HepG2 (cell line): Measurements from ENCODE around the gene METTL26. TPM values are rescaled to one million over a fixed set of nuclear protein-coding genes. Genes with fewer than 3 reads are reported as not detected.
A peak's percentile ranks its signal among the peaks of the same experiment; 100 is the strongest.

Experiments used
- DPF2 ChIP-seq: sonication (generic); formaldehyde crosslinking; IDR thresholded peaks from 2 replicates; pipeline ENCODE4 v1.4.0; 2020; ENCODE audit warnings: mild to moderate bottlenecking, low read depth, missing genetic modification reagents, borderline replicate concordance
- HES4 ChIP-seq: sonication (generic); formaldehyde crosslinking; IDR thresholded peaks from 2 replicates; pipeline ENCODE4 v1.9.0; 2021; ENCODE audit warnings: mild to moderate bottlenecking, missing genetic modification reagents, borderline replicate concordance
- HNF4G ChIP-seq, 2 experiments: sonication (generic) in 1 of 2; formaldehyde crosslinking in 1 of 2; IDR thresholded peaks; 2 replicates each; pipeline versions ENCODE4 v1.4.0 to v1.6.1; 2011 to 2020; ENCODE audit warnings: borderline replicate concordance in 2 of 2, low read depth in 2 of 2, mild to moderate bottlenecking in 2 of 2, low read length in 1 of 2, missing genetic modification reagents in 1 of 2, moderate library complexity in 1 of 2
- LCORL ChIP-seq, 2 experiments: fragments of 450-650 bp in 1 of 2; sonication (generic) in 1 of 2; formaldehyde crosslinking in 1 of 2; IDR thresholded peaks; 2 replicates each; pipeline versions ENCODE4 v1.5.0 to v1.6.1; 2017 to 2020; ENCODE audit warnings: antibody characterized with exemption in 1 of 2, missing genetic modification reagents in 1 of 2
- MTF2 ChIP-seq: sonication (generic); formaldehyde crosslinking; IDR thresholded peaks from 2 replicates; pipeline ENCODE4 v1.5.0; 2020; ENCODE audit warnings: missing genetic modification reagents, borderline replicate concordance
- NBN ChIP-seq: fragments of 450-650 bp; conservative IDR thresholded peaks from 2 replicates; pipeline ENCODE4 v1.6.1; 2017
- PITX1 ChIP-seq: sonication (generic); formaldehyde crosslinking; IDR thresholded peaks from 2 replicates; pipeline ENCODE4 v1.5.1; 2020; ENCODE audit warnings: mild to moderate bottlenecking, missing genetic modification reagents
- RARG ChIP-seq: sonication (generic); formaldehyde crosslinking; IDR thresholded peaks from 2 replicates; pipeline ENCODE4 v1.4.0; 2020; ENCODE audit warnings: low read depth, mild to moderate bottlenecking, missing genetic modification reagents
- RXRA ChIP-seq: sonication (generic); formaldehyde crosslinking; IDR thresholded peaks from 2 replicates; pipeline ENCODE4 v1.5.1; 2020; ENCODE audit warnings: missing genetic modification reagents
- SETDB1 ChIP-seq: sonication (generic); formaldehyde crosslinking; IDR thresholded peaks from 2 replicates; pipeline ENCODE4 v1.5.1; 2020; ENCODE audit warnings: missing genetic modification reagents, mild to moderate bottlenecking, borderline replicate concordance
- ZBTB14 ChIP-seq: sonication (generic); formaldehyde crosslinking; IDR thresholded peaks from 2 replicates; pipeline ENCODE4 v1.4.0; 2020; ENCODE audit warnings: missing genetic modification reagents
- ZNF121 ChIP-seq: sonication (generic); formaldehyde crosslinking; IDR thresholded peaks from 2 replicates; pipeline ENCODE4 v1.5.0; 2020; ENCODE audit warnings: mild to moderate bottlenecking, missing genetic modification reagents
- ZNF124 ChIP-seq: sonication (generic); formaldehyde crosslinking; IDR thresholded peaks from 2 replicates; pipeline ENCODE4 v1.4.0; 2020; ENCODE audit warnings: missing genetic modification reagents
- ZNF276 ChIP-seq: sonication (generic); formaldehyde crosslinking; IDR thresholded peaks from 2 replicates; pipeline ENCODE4 v1.4.0; 2020; ENCODE audit warnings: mild to moderate bottlenecking, low read depth, missing genetic modification reagents
- ZNF280D ChIP-seq: sonication (generic); formaldehyde crosslinking; IDR thresholded peaks from 2 replicates; pipeline ENCODE4 v1.5.1; 2020; ENCODE audit warnings: mild to moderate bottlenecking, missing genetic modification reagents
- ZNF317 ChIP-seq: sonication (generic); formaldehyde crosslinking; IDR thresholded peaks from 2 replicates; pipeline ENCODE4 v1.5.0; 2020; ENCODE audit warnings: mild to moderate bottlenecking, missing genetic modification reagents
- ZNF329 ChIP-seq: sonication (generic); formaldehyde crosslinking; IDR thresholded peaks from 2 replicates; pipeline ENCODE4 v1.9.0; 2021; ENCODE audit warnings: low read depth, mild to moderate bottlenecking, missing genetic modification reagents
- ZNF33B ChIP-seq: sonication (generic); formaldehyde crosslinking; IDR thresholded peaks from 2 replicates; pipeline ENCODE4 v1.5.1; 2020; ENCODE audit warnings: mild to moderate bottlenecking, missing genetic modification reagents
- ZNF430 ChIP-seq: sonication (generic); formaldehyde crosslinking; IDR thresholded peaks from 2 replicates; pipeline ENCODE4 v1.9.0; 2021; ENCODE audit warnings: mild to moderate bottlenecking, missing genetic modification reagents
- ZNF577 ChIP-seq: sonication (generic); formaldehyde crosslinking; IDR thresholded peaks from 2 replicates; pipeline ENCODE4 v1.4.0; 2020; ENCODE audit warnings: mild to moderate bottlenecking, low read depth, missing genetic modification reagents, borderline replicate concordance
- ZNF619 ChIP-seq: sonication (generic); formaldehyde crosslinking; IDR thresholded peaks from 2 replicates; pipeline ENCODE4 v1.4.0; 2020; ENCODE audit warnings: mild to moderate bottlenecking, missing genetic modification reagents
- ZNF7 ChIP-seq: IDR thresholded peaks from 2 replicates; pipeline ENCODE4 v1.6.1; 2016; ENCODE audit warnings: missing biosample characterization, missing genetic modification reagents
- ZNF75D ChIP-seq: sonication (generic); formaldehyde crosslinking; IDR thresholded peaks from 2 replicates; pipeline ENCODE4 v1.8.1; 2023; ENCODE audit warnings: missing genetic modification reagents, mild to moderate bottlenecking, borderline replicate concordance
- polyA plus RNA-seq, 8 experiments: library from polyadenylated mRNA; depleted of rRNA in 3 of 8; stranded (reverse) in 7 of 8; unstranded in 1 of 8; fragments of >200 nt; fragmentation: Illumina TruSeq in 4 of 8; extraction: Trizol in 4 of 8; gene quantifications; 2 replicates each; pipeline versions ENCODE4 v1.2.1 to v1.2.3, GENCODE V29; 2011 to 2016; ENCODE audit warnings: low read depth in 4 of 8, missing spikeins in 1 of 8, mixed read lengths in 1 of 8; ENCODE audit not compliant: insufficient read depth in 1 of 8
- total RNA-seq, 5 experiments: library from RNA; depleted of rRNA; stranded (reverse); fragments of >200 nt; fragmentation: Illumina TruSeq; extraction: Trizol; gene quantifications; 2 replicates each; pipeline ENCODE4 v1.2.3, GENCODE V29; 2016; ENCODE audit warnings: low read depth in 1 of 5

Gene METTL26
- total and polyA plus RNA-seq, 2 of the 13 experiments (the other 11 are each of a cell fraction or from before 2014, with no cell fraction given) = 65.5 to 70.1 TPM

- TF ChIP-seq ZNF577 (CRISPR knock-in tag) (no peak), ZNF329 (peak; percentile 94), PITX1 (peak; percentile 59; the same call in 1 of the 2 replicates), ZNF619 (CRISPR knock-in tag) (peak; percentile 44; the same call in 1 of the 2 replicates), ZNF7 (CRISPR knock-in tag) (no peak; the same call in 1 of the 2 replicates), ZNF430 (peak; percentile 67; the same call in 1 of the 2 replicates), DPF2 (CRISPR knock-in tag) (no peak), ZNF317 (no peak), ZNF276 (CRISPR knock-in tag) (no peak), HNF4G (IDR thresholded peaks at IDR 0.05; ENCODE audit: borderline replicate concordance, low read depth, low read length) (peak; percentile 75), HNF4G (CRISPR knock-in tag; IDR thresholded peaks at IDR 0.05; ENCODE audit: borderline replicate concordance, low read depth) (peak; percentile 92; the same call in 1 of the 2 replicates), RARG (CRISPR knock-in tag) (no peak), MTF2 (CRISPR knock-in tag) (no peak; the same call in 1 of the 2 replicates), RXRA (peak; percentile 65), HES4 (CRISPR knock-in tag) (no peak; the same call in 1 of the 2 replicates), ZNF33B (CRISPR knock-in tag) (no peak), ZNF75D (CRISPR knock-in tag) (0 out of 2 replicates have a peak, but pooled peaks have one; percentile 34), ZNF124 (no peak; the same call in 1 of the 2 replicates), ZNF280D (CRISPR knock-in tag) (peak; percentile 15; the same call in 1 of the 2 replicates), LCORL (IDR thresholded peaks at IDR 0.05) (no peak), LCORL (CRISPR knock-in tag; IDR thresholded peaks at IDR 0.05) (peak; percentile 90), ZBTB14 (CRISPR knock-in tag) (no peak), NBN (no peak), ZNF121 (CRISPR knock-in tag) (0 out of 2 replicates have a peak, but pooled peaks have one; percentile 52), SETDB1 (no peak)
Observed at GRCh38 chr16:648781-649589, 12.9 kb upstream of the METTL26 start, which contains the start of gene WDR90 (continued).
